Colonic mucosa (tissue), 4 donors: ENCODE measurements around the gene ACTR6. TPM values are rescaled to one million over a fixed set of nuclear protein-coding genes. Genes with fewer than 3 reads are reported as not detected.
A peak's percentile ranks its signal among the peaks of the same experiment; 100 is the strongest.
"Not testable (repeated sequence)": the region's sequence is repeated elsewhere in the genome, so short reads cannot be mapped to it uniquely, and the experiment has no call there.

Source experiments
- DNase-seq: peaks from one replicate; pipeline ENCODE4 v3.0.0-alpha.2; 2020
- H3K27ac ChIP-seq: fragments of 200-600 bp; one replicate; pipeline ENCODE4 v1.8.0; 2021
- H3K27me3 ChIP-seq: fragments of 200-600 bp; one replicate; pipeline ENCODE4 v1.8.0; 2021
- H3K36me3 ChIP-seq: fragments of 200-600 bp; one replicate; pipeline ENCODE4 v1.8.0; 2021
- H3K4me1 ChIP-seq: fragments of 200-600 bp; one replicate; pipeline ENCODE4 v1.8.0; 2021; ENCODE audit warnings: mild to moderate bottlenecking
- H3K4me3 ChIP-seq: fragments of 200-600 bp; one replicate; pipeline ENCODE4 v1.8.0; 2021
- H3K9ac ChIP-seq, 2 donors: one replicate each; pipeline ENCODE4 v1.7.0; 2013; ENCODE audit warnings: control low read depth in 2 of 2, low read depth in 2 of 2, low read length in 2 of 2
- H3K9me3 ChIP-seq: fragments of 200-600 bp; one replicate; pipeline ENCODE4 v1.8.0; 2021
- intact Hi-C: fragments of 100-400 bp; cut with DNase I; formaldehyde crosslinking; loops from one replicate; pipeline ENCODE4 v1.14.1; 2022
- total RNA-seq, 2 donors: library from RNA; stranded (reverse); fragmentation: NEBNext Ultra II Directional in 1 of 2; extraction: Animal tissue kit (Norgen Biotek cat#: 25700) in 1 of 2; gene quantifications; one replicate each; pipeline ENCODE4 v1.2.1, GENCODE V29; 2021
- TF ChIP-seq, protein P1 (sequence below): fragments of 200-600 bp; IDR thresholded peaks from one replicate; pipeline ENCODE4 v1.8.0; 2022; ENCODE audit warnings: antibody characterized with exemption, mild to moderate bottlenecking
- donor health status: healthy.
- donor health status: DM: no; HTN: no; CAD: no.
- donor health status: DM: no; HTN: no; CAD: no.

ACTR6 gene
- total RNA-seq, 2 donors from 2014 or later, result 24.3 to 37.7 TPM

DNA sequence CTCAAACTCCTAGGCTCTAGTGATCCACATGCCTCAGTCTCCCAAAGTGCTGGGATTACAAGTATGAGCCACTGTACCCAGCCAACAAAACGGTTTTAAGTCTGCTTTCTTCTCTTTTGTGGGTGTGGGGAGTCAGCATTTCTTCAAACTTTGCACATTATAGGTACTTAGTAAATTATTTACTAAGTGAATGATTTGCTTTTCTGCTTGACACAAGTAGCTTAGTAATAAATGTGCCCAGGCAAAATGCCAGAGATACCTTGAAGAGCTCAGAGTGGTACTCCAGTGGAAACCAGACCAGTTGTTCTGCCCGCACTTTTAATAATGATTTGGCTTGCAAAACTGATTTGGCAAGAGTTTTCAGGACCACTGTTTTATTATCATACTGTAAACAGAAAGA, 51.3 kb downstream of the ACTR6 start:
- TF ChIP-seq, protein P1, sequence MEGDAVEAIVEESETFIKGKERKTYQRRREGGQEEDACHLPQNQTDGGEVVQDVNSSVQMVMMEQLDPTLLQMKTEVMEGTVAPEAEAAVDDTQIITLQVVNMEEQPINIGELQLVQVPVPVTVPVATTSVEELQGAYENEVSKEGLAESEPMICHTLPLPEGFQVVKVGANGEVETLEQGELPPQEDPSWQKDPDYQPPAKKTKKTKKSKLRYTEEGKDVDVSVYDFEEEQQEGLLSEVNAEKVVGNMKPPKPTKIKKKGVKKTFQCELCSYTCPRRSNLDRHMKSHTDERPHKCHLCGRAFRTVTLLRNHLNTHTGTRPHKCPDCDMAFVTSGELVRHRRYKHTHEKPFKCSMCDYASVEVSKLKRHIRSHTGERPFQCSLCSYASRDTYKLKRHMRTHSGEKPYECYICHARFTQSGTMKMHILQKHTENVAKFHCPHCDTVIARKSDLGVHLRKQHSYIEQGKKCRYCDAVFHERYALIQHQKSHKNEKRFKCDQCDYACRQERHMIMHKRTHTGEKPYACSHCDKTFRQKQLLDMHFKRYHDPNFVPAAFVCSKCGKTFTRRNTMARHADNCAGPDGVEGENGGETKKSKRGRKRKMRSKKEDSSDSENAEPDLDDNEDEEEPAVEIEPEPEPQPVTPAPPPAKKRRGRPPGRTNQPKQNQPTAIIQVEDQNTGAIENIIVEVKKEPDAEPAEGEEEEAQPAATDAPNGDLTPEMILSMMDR, result no peak

DNA sequence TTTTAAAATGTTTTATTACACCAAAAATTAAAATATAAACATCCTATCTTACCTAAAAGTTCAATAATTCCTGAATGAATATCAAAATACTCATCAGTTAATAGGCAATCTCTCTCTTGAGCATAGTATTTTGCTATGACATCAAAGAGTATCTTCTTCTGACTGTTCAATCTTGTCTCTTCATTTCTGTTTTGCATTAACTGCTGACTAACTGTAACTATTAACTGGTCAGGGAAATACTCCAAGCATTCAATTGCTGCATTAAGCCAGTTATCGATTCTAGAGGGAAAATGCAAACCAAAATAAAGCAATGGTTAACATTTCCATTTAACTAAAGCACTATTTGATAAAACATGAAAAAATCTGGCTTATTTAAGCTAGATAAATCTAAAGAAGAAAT, 52.8 kb downstream of the ACTR6 start:
- no peaks in the 10 kb centered on the region for H3K27me3 ChIP-seq
- H3K4me3 ChIP-seq, result no peak overlapping the region
- intact Hi-C loops, result no loop called here
- H3K9me3 ChIP-seq, result no peaks in the 10 kb centered on the region
- no peaks in the 10 kb centered on the region for H3K36me3 ChIP-seq
- H3K9ac ChIP-seq, result no peak overlapping the region
- TF ChIP-seq, protein P1, result no peak
- DNase-seq, result no peak
- H3K4me1 ChIP-seq, result no peaks in the 10 kb centered on the region
- H3K27ac ChIP-seq, result no peak overlapping the region

More for the DNA sequence above, 51.3 kb downstream of the ACTR6 start:
- intact Hi-C loops, result no loop called here
- no peak overlapping the region for H3K4me3 ChIP-seq
- H3K9me3 ChIP-seq, result no peaks in the 10 kb centered on the region
- H3K27me3 ChIP-seq, result no peaks in the 10 kb centered on the region
- no peak overlapping the region for H3K27ac ChIP-seq
- peak; percentile 73 for DNase-seq
- no peaks in the 10 kb centered on the region for H3K36me3 ChIP-seq
- H3K4me1 ChIP-seq, result no peaks in the 10 kb centered on the region
- H3K9ac ChIP-seq, result no peak overlapping the region

GRCh38 chr12:100254876-100255275, 54.3 kb downstream of the ACTR6 start:
- Histone ChIP-seq H3K4me1 (no peaks in the 10 kb centered on the region), H3K9me3 (no peaks in the 10 kb centered on the region), H3K27ac (no peak overlapping the region), H3K36me3 (no peaks in the 10 kb centered on the region), H3K27me3 (no peaks in the 10 kb centered on the region), H3K9ac (no peak overlapping the region), H3K4me3 (no peak overlapping the region)
- DNase-seq, result no peak
- TF ChIP-seq, protein P1, result no peak
- intact Hi-C loops, result no loop called here

- no peak for DNase-seq
- Histone ChIP-seq H3K9ac (no peak overlapping the region), H3K4me3 (no peak overlapping the region), H3K9me3 (no peaks in the 10 kb centered on the region), H3K27ac (no peak overlapping the region), H3K36me3 (no peaks in the 10 kb centered on the region), H3K27me3 (no peaks in the 10 kb centered on the region), H3K4me1 (no peaks in the 10 kb centered on the region)
- intact Hi-C loops, result no loop called here
- TF ChIP-seq, protein P1, result no peak
Observed at GRCh38 chr12:100258127-100258526, 57.5 kb downstream of the ACTR6 start.

DNA sequence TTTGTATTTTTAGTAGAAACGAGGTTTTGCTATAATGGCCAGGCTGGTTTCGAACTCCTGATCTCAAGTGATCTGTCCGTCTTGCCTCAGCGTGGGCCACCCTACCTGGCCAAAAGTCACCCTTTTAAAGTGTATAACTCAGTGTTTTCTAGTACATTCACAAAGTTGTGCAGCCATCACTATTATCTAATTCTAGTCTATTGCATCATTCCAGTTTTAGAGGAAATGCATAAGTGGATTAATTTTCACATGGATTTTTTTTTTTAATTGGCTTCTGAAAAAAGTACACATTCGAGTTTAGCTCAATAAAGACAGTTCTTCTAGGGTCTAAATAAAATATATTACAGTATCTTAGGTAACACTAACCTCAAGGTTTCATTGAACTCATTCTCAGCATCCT, 62.5 kb downstream of the ACTR6 start:
- intact Hi-C loops, result no loop called here

DNA sequence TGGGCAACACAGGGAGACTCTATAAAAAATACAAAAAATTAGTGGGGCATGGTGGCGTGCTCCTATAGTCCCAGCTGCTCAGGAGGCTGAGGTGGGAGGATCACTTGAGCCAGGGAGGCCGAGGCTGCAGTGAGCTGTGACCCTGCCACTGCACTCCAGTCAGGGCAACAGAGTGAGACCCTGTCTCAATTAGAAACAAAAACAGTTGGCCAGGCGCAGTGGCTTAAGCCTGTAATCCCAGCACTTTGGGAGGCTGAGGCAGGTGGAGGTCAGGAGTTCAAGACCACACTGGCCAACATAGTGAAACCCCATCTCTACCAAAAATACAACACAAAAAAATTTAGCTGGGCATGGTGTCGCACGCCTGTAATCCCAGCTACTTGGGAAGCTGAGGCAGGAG, 64.5 kb downstream of the ACTR6 start:
- intact Hi-C loops, H3K27me3 ChIP-seq, H3K4me1 ChIP-seq, H3K9ac ChIP-seq, H3K36me3 ChIP-seq, DNase-seq, H3K9me3 ChIP-seq, H3K27ac ChIP-seq, H3K4me3 ChIP-seq: not testable (repeated sequence)

More for the DNA sequence above, 62.5 kb downstream of the ACTR6 start:
- Histone ChIP-seq H3K36me3 (no peaks in the 10 kb centered on the region), H3K4me3 (no peak overlapping the region), H3K27me3 (no peaks in the 10 kb centered on the region), H3K9me3 (no peaks in the 10 kb centered on the region), H3K4me1 (no peaks in the 10 kb centered on the region), H3K27ac (no peak overlapping the region), H3K9ac (no peak overlapping the region)
- TF ChIP-seq, protein P1, result no peak
- no peak for DNase-seq
